Measurements from ENCODE around the gene MEPCE.

DNA sequence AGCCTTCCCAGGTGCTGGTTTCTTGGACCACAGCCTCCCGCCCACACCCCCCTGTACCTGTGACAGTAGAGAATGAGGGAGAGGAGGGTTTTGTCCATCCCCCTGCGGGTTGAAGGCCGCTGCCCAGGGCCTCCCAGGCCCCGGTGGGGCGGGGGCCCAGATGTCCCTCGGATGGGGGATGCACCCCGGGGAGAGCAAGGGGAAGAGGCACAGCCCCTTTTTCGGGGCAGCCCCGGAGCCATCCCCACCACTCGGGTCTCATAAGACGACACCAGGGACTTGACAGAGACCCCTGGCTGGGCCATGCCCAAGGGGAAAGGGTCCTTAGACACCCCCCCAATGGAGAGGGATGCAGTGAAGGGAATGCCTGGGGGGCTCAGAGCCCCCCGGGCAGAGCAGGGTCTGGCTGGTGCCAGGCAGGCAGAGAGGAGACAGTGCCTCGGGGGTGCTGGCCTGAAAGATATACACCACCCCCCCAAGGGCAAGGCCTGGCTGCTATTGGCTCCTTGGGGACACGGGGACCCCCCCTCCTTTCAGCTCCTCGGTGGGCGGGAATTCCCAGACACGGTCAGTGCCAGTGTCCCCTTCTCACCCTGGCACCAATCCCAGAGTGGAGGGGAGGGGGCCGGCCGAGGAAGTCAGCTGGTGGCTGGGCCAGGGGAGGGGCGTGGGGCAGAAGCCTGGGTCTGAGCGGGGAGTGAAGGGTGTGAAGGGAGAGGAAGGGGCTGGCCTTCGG, 38.2 kb downstream of the MEPCE start:
- TF ChIP-seq, protein P1, sequence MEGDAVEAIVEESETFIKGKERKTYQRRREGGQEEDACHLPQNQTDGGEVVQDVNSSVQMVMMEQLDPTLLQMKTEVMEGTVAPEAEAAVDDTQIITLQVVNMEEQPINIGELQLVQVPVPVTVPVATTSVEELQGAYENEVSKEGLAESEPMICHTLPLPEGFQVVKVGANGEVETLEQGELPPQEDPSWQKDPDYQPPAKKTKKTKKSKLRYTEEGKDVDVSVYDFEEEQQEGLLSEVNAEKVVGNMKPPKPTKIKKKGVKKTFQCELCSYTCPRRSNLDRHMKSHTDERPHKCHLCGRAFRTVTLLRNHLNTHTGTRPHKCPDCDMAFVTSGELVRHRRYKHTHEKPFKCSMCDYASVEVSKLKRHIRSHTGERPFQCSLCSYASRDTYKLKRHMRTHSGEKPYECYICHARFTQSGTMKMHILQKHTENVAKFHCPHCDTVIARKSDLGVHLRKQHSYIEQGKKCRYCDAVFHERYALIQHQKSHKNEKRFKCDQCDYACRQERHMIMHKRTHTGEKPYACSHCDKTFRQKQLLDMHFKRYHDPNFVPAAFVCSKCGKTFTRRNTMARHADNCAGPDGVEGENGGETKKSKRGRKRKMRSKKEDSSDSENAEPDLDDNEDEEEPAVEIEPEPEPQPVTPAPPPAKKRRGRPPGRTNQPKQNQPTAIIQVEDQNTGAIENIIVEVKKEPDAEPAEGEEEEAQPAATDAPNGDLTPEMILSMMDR (IDR thresholded peaks at IDR 0.05): no peak
- TF ChIP-seq POLR2A (IDR thresholded peaks at IDR 0.05): no peak

All from right lobe of liver (tissue), 4 donors.